GM19099 (cell line): ENCODE results near the gene E2F6.

ENCODE experiments used
- POLR2A ChIP-seq: IDR thresholded peaks from 3 replicates; pipeline ENCODE4 v1.6.1; 2011; ENCODE audit warnings: low read depth; ENCODE audit not compliant: insufficient read length; ENCODE audit errors: extremely low read depth

Gene E2F6

DNA sequence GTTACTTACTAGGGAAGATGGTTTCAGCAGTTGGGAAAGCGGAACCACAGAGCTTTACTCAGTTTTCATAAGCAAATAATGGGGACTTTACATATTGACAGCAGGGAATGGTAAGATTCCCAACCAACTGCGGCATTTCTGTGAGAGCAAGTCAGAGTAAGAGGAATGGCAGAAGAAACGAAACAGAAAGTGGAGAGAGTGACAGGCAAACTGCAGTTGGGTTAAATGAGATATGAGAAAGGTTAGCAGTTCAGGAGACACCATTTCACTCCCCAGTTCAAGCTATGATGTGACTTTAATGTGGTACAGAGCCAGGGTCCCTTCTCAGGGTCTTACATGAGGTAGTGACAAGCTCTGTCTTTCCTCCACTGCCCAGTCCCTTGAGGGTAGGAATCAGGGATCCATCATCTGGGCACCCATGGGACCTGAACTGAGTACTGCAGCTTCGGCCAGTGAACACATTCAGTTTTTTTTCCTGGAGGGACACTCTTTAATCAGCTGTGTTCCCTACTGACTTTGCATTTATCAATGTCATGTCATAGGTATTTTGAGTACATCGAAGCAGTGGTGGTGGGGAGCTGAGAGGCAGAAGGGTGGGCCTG lies 34.8 kb upstream of the E2F6 start:
- TF ChIP-seq POLR2A: no peak

DNA sequence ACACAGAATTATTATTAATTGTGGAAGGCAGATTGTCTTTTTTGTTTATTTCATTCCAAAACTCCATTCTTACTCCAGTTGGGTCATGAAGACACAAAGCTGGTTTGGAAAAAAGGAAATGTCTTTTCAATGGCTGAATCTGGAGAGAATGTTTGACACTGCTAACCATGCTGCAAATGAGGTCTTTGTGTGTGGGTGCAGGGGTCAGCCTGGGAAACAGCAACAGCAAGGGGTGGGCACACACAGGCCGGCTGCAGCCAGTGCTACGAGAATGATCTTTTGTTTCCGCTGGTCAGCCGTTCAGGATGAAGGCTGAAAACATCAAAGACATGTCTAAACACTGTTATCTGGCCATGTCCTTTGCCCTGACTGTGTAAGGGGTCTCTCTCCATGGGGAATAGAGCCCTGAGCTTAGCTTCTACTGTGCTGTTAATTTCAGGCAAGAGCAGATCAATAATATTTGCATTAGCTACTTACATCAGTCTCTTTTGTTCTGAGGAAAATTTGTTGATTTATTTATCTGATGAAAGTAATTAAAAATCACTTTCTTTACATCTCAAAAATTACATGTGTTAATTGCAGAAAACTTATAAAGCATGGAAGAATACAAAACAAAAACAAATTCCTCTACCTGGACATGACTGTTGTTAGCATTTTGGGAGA lies 33.3 kb upstream of the E2F6 start:
- TF ChIP-seq POLR2A: no peak

DNA sequence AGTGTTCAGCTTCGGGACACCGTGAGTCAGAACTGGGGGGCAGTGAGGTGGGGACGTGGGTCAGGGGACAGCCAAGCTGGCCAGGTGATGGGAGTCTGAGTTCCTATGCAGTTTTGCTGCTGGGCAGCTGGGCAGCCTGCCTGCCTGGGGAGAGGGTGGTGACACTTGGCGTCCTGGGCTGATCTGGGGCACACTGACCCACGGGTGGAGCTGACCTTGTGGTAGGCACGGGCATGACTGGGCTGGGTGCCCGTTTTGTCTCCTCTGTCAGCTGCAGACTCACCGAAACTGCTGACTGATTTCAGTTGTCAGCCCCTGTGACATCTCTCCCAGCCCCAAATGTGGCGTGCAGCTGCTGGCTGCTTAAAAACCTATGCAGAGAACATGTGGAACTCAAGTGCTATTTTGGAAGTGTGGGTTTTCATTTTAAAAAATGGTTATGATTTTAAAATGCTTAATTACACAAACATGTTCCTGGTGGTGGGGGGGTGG lies 32.6 kb upstream of the E2F6 start:
- TF ChIP-seq POLR2A: no peak

DNA sequence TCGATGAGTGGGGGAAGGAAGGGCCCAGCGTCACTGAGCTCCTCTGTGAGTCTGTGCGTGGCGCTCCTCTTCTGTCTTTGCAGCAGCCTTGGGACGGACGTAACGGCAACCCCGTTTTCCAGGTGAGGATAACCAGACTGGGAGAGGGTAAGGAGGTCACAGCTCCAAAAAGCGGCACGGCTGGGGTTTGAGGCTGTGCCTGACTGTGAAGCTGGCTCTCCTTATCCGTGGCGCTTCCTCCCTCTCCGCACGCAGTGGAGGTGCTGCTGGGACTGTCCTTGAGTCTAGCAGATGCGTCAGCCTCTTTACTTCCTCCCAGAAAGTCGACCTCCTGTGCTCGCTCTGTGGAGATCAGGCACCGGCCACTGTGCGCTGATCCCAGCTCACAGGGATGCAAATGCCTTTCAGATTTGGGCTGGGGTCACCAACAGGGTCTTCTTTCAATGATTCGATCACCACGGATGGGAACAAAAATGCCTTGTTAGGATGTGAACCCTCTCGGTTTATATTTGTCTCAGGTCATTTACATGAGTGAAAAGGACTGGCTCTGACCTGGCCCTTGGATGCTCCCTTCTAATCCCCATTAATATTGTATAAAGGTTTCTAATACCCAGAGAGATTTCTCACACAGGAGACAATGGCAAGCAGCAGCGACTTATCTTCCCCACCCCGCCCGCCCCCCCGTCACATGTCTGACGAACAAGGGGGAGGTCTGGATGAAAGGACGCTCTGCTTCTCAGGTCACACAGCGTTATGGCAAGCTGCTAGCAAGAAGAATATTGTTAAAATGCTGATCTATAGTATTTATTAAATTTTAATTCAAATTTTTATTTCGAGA lies 30.1 kb upstream of the E2F6 start:
- no peak for TF ChIP-seq POLR2A

DNA sequence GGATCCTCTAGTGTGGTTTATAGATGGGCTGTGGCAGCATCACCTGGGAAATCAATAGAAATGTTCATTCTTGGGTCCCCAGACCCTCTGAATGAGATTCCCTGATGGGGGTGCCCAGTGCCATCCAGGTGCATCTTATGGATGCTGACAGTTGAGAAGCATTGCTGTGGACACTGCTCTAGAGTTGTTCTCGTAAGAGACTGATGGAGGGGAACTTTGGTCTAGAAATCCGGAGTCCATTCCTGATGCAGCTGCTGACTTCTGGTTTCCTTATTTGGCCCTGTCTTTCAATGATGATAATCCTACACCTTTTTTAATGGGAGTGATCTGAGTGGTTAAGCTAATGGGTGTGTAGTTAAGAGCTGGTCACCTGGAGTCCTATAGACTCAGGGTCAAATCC lies 28.3 kb upstream of the E2F6 start:
- TF ChIP-seq POLR2A: no peak

DNA sequence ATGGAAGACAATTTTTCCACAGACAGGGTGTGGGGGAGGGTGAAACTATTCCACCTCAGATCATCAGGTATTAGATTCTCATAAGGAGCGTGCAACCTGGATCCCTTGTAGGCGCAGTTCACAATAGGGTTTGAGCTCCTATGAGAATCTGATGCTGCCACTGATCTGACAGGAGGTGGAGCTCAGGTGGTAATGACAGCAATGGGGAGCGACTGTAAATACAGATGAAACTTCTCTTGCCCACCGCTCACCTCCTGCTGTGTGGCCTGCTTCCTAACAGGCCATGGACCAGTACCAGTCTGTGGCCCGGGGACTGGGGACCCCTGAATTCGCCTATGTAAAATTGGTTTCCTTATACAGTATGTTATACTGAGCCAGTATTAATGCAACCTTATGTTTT lies 27.3 kb upstream of the E2F6 start:
- no peak for TF ChIP-seq POLR2A

DNA sequence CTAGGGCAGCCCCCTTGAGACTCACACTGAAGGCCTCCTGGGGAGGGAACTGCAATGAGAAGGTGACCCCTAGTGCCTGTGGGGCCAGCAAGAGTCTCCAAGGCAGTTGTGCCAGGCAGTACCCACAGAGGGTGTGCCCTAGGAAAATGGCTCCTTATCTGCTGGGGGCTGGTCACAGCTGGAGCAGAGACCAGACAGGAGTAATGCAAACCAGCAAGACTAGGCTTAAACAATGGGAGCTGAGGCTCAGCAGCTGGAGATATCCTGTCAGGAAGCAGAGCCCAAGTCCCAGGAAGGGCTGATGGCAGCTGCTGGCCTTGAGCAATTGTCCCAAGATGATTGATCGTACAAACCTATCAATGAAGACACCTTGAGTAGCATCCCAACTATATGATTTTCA lies 26.8 kb upstream of the E2F6 start:
- TF ChIP-seq POLR2A: no peak

DNA sequence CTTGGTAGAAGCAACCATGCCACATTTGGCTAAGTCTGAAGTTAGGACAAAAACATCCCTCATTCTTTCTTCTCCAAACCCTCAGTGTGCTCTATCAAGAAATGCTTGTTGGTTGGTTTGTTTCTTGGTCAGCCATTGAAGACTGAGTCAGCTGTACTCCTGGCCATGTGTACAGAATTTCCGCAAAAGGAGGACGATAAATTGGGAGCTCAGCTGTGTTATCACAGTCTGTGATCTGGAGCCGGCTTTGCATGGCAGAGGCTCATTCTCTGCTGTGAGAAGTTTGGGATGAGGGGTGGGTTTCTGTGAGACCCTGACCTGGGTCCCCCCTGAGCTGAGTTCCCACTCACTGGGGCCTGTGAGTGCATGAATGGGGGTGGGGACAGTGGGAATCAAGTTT lies 26.3 kb upstream of the E2F6 start:
- no peak for TF ChIP-seq POLR2A

DNA sequence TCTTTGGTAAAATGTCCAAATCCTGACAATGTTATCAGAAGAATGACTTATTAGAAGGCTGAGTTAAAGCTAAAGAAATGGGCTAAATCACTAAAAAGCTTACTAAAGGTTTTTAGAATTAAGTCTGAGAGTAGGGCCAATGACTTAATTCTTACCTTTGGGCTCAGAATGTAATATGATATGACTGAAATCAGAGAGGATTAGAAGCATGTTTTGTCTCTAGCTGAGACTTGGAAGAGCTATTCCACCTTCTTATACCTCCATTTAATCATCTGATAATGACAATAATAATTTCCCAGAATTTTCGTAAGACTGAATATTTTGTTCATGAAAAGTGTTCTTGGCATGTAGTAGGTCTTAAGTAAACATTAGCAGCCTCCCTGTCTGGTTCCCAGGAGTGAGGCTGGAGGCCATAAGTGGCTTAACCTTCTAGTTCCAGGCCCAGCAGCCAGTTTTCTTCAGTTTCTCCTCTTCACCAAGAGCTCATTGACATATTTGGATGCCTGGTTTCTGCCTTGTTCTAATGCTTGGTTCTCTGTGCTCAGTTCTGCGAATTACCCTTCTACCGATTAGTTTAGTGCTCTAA lies 25.5 kb upstream of the E2F6 start:
- no peak for TF ChIP-seq POLR2A

DNA sequence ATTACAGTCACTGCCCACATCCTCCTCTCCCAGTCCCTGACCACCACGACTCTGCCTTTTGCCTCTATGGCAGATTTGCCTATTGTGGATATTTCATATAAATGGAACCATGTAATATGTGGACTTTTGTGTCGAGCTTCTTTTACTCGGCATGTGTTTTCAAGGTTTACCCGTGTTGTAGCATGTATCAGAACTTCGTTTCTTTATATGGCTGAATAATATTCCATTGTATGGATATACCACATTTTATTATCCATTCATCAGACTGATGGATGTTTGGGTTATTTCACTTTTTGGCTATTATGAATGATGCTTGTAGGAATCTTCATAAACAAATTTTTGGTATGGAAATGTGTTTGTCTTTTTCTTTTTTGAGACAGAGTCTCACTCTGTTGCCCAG lies 24.2 kb upstream of the E2F6 start:
- no peak for TF ChIP-seq POLR2A

DNA sequence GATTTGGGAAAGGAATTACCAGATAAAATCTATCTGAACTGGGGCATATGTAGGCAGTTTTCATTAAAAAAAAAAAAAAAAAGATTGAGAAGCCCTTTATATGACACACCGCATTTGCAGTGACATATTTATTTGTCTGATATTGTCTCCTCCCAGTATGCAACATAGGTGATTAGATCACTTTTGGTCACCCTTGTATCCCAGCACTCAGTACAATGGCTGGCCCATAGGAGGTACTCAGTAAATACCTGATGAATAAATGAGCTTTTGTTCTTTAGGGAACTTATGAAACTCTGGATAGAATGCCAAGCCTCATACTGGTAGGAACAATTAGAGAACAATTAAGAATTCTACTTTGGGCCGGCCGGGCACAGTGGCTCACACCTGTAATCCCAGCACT lies 22.8 kb upstream of the E2F6 start:
- TF ChIP-seq POLR2A: no peak

DNA sequence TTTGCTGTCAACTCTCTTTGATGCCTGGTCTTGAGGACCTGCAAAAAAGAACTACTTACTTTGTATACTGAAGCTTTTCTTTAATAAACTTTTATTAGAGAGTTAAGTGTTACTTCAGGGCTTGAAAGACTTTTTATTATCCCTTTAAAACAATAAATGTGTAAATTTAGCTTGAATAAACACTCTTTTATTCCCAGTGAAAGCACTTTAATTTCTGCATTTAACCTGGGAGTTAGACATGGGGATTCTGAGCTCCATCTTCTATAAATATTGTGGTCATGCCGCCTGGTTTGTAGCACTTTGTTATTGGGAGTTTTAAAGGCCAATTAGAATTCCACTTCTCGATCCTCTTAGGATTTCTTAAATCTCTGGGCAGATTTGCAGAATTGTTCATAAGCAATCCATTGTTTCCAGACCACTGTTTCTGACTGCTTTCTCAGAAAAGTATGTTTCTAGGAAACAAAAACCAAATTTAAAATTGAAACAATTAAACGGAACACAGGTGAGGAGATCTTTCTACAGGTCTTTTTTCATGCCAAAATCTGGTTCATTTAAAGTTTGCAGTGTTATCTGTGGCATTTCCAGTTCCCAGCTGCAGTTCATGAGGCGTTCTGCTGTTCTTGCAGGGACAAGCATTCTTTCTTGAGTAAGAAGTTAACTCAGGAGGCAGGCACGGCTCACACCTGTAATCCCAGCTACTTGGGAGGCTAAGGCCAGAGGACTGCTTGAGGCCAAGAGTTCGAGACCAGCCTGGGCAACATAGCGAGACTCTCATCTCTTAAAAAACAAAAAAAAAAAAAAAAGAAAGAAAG lies 18.1 kb upstream of the E2F6 start:
- TF ChIP-seq POLR2A: no peak

DNA sequence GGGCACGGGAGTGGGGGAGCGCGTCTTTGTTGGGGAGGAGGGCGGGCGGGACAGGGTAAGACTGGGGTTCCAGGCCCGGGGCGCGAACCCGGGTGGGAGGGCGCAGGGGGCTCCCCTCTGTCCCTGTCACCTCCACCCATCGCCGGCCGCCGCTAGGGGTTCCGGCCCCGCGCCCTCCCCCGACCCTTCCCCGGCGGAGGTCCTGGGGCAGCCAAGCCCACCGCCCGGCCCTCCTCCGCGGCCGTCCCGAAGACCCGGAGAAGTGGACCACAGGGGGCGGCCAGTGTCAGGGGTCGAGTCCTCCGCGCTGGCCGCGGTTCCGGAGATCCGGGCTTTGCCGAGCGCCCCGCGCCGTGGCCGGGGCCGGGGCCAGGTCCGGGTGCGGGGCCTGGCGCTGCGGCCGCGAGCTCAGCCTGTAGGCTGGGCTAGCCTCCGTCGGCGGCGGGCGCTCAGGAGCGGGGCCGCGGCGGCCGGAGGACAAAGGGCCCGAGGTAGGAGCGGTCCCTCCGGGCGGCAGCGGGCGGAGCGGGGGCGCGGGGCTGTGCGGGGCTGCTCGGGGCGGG lies 16.6 kb upstream of the E2F6 start:
- TF ChIP-seq POLR2A: no peak

DNA sequence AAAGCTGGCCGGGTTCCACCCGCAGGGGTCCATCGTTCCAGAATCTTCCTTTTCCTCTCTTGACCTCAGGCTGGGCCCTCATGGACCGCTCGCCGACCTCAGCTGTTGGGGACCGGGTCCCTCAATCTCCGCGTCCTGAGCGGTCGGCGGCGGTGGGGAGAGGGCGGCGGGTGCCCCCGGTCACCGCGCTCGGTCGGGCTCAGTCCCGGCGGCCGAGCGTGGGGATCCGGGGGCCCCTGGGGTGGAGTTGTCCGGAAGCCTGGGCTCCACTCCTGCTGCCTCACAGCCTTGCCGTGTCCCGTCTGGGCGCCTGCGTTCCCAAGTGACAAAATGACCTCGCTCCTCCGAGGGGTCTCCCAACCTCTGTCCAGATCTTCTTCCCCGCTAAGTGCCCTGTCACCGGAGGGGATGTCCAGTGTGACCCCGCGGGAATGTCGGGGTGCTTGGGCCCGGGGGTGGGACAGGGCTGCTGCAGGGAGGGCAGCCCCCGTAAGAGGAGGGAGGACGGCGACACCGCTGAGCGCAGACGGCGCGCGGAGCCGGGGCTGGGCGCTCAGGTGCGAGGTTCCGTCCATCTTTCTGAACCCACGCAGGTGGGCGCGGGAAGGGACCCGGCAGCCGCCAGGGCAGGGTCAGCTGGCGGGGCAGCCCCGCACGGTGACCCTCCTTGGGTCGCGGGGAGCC lies 16.0 kb upstream of the E2F6 start:
- no peak for TF ChIP-seq POLR2A
